ENCODE results near the gene SGCA. TPM values are rescaled to one million over a fixed set of nuclear protein-coding genes. Genes with fewer than 3 reads are reported as not detected.
A peak's percentile ranks its signal among the peaks of the same experiment; 100 is the strongest.

SGCA gene
- total and polyA plus RNA-seq, 2 of the 13 experiments (the other 11 are each of a cell fraction or from before 2014, with no cell fraction given) = not detected

DNA sequence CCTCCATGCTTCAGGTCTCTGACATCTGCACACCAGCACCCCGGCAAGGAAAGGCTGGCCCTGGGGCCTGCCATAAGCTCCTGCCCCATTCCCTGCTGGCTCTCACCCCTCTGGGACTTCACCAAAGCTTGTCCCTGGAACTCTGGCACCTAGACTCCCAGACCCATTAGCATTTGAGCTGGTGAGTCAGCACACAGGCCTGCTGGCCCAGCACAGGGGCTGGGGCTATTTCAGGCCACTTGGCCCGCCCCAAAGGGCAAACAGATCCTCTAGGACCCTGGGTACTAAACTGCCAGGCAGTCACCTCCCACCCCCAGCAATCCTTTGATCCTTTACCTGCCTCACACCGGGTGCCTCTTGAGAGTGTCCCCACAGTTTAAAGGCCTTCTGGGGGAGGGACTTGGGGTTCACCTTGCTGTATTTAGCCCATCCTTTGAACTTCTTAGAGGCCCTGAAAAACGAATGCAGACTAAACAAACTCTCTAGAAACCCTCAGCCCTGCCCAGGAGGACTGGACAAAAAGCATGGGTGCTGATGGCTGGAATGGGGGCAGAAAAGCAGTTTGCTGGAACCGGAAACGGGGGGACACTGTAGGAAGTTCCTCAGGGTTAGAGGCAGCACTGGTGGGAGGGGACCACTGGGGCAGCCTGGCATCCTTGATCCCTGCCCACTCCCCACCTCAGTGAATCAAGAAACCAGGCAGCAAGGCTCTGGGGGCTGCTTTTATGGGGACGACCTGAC, 32.6 kb upstream of the SGCA start (continued):
- TF ChIP-seq, protein P1, sequence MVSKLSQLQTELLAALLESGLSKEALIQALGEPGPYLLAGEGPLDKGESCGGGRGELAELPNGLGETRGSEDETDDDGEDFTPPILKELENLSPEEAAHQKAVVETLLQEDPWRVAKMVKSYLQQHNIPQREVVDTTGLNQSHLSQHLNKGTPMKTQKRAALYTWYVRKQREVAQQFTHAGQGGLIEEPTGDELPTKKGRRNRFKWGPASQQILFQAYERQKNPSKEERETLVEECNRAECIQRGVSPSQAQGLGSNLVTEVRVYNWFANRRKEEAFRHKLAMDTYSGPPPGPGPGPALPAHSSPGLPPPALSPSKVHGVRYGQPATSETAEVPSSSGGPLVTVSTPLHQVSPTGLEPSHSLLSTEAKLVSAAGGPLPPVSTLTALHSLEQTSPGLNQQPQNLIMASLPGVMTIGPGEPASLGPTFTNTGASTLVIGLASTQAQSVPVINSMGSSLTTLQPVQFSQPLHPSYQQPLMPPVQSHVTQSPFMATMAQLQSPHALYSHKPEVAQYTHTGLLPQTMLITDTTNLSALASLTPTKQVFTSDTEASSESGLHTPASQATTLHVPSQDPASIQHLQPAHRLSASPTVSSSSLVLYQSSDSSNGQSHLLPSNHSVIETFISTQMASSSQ (IDR thresholded peaks at IDR 0.05; ENCODE audit: low read depth) = no peak
- TF ChIP-seq, protein P1 (CRISPR knock-in tag; IDR thresholded peaks at IDR 0.05; ENCODE audit: borderline replicate concordance) = peak; percentile 27; the same call in 1 of the 2 replicates
- no peak for TF ChIP-seq ARNTL (CRISPR knock-in tag; IDR thresholded peaks at IDR 0.05)
- TF ChIP-seq, protein P2, sequence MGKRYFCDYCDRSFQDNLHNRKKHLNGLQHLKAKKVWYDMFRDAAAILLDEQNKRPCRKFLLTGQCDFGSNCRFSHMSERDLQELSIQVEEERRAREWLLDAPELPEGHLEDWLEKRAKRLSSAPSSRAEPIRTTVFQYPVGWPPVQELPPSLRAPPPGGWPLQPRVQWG (CRISPR knock-in tag; IDR thresholded peaks at IDR 0.05; ENCODE audit: borderline replicate concordance, low read depth) = no peak
- TF ChIP-seq ZNF460 (CRISPR knock-in tag; IDR thresholded peaks at IDR 0.05; ENCODE audit: borderline replicate concordance) = no peak
- TF ChIP-seq NFKB2 (CRISPR knock-in tag; IDR thresholded peaks at IDR 0.05; ENCODE audit: borderline replicate concordance) = peak; percentile 51; the same call in 1 of the 2 replicates
- TF ChIP-seq, protein P3, sequence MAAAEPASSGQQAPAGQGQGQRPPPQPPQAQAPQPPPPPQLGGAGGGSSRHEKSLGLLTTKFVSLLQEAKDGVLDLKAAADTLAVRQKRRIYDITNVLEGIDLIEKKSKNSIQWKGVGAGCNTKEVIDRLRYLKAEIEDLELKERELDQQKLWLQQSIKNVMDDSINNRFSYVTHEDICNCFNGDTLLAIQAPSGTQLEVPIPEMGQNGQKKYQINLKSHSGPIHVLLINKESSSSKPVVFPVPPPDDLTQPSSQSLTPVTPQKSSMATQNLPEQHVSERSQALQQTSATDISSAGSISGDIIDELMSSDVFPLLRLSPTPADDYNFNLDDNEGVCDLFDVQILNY (CRISPR knock-in tag; conservative IDR thresholded peaks at IDR 0.05) = no peak
- TF ChIP-seq ZSCAN9 (CRISPR knock-in tag; IDR thresholded peaks at IDR 0.05; ENCODE audit: borderline replicate concordance) = no peak
- TF ChIP-seq, protein P4, sequence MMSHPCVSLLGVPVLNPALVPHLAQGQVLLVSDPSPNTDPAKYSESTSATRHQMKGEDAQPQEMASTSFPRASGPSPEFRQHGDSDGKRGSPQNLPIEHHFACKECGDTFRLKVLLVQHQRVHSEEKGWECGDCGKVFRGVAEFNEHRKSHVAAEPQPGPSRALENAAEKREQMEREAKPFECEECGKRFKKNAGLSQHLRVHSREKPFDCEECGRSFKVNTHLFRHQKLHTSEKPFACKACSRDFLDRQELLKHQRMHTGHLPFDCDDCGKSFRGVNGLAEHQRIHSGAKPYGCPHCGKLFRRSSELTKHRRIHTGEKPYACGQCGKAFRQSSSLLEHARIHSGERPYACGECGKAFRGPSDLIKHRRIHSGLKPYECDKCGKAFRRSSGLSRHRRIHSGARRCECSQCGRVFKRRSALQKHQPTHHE (CRISPR knock-in tag; IDR thresholded peaks at IDR 0.05; ENCODE audit: borderline replicate concordance) = no peak
- TF ChIP-seq ZNF841 (CRISPR knock-in tag; IDR thresholded peaks at IDR 0.05; ENCODE audit: borderline replicate concordance) = no peak
- no peak for TF ChIP-seq PTBP1 (IDR thresholded peaks at IDR 0.05; ENCODE audit: low read depth, low read length, poor library complexity, severe bottlenecking)
- no peak for TF ChIP-seq FOXA1 (IDR thresholded peaks at IDR 0.05)
- TF ChIP-seq FOXA1 (CRISPR knock-in tag; IDR thresholded peaks at IDR 0.05) = no peak; the same call in 1 of the 2 replicates
- TF ChIP-seq KLF6 (CRISPR knock-in tag; IDR thresholded peaks at IDR 0.05) = 0 out of 2 replicates have a peak, but pooled peaks have one; percentile 20
- no peak for TF ChIP-seq SIX4 (CRISPR knock-in tag; IDR thresholded peaks at IDR 0.05)
- TF ChIP-seq SMARCC2 (IDR thresholded peaks at IDR 0.05) = no peak
- TF ChIP-seq AHR (CRISPR knock-in tag; IDR thresholded peaks at IDR 0.05) = no peak
- no peak for TF ChIP-seq SATB2 (CRISPR knock-in tag; IDR thresholded peaks at IDR 0.05)
- TF ChIP-seq, protein P5, sequence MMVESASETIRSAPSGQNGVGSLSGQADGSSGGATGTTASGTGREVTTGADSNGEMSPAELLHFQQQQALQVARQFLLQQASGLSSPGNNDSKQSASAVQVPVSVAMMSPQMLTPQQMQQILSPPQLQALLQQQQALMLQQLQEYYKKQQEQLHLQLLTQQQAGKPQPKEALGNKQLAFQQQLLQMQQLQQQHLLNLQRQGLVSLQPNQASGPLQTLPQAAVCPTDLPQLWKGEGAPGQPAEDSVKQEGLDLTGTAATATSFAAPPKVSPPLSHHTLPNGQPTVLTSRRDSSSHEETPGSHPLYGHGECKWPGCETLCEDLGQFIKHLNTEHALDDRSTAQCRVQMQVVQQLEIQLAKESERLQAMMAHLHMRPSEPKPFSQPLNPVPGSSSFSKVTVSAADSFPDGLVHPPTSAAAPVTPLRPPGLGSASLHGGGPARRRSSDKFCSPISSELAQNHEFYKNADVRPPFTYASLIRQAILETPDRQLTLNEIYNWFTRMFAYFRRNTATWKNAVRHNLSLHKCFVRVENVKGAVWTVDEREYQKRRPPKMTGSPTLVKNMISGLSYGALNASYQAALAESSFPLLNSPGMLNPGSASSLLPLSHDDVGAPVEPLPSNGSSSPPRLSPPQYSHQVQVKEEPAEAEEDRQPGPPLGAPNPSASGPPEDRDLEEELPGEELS (CRISPR knock-in tag; IDR thresholded peaks at IDR 0.05) = peak; percentile 32; the same call in 1 of the 2 replicates
- no peak; the same call in 1 of the 2 replicates for TF ChIP-seq ESRRA (CRISPR knock-in tag; IDR thresholded peaks at IDR 0.05; ENCODE audit: low read depth)
- TF ChIP-seq WIZ (CRISPR knock-in tag; IDR thresholded peaks at IDR 0.05) = no peak
- TF ChIP-seq ELF1 (CRISPR knock-in tag; IDR thresholded peaks at IDR 0.05) = no peak
